GM19468 (cell line): ENCODE measurements around the gene STXBP1.
A peak's percentile ranks its signal among the peaks of the same experiment; 100 is the strongest.

Experiments used
- ATAC-seq: cut with Tn5 transposase; IDR thresholded peaks from one replicate; pipeline ENCODE4 v1.9.1; 2021; ENCODE audit warnings: mild to moderate bottlenecking, moderate library complexity, moderate number of reproducible peaks; ENCODE audit not compliant: unreplicated experiment; ENCODE audit errors: extremely low read depth

Gene STXBP1

DNA sequence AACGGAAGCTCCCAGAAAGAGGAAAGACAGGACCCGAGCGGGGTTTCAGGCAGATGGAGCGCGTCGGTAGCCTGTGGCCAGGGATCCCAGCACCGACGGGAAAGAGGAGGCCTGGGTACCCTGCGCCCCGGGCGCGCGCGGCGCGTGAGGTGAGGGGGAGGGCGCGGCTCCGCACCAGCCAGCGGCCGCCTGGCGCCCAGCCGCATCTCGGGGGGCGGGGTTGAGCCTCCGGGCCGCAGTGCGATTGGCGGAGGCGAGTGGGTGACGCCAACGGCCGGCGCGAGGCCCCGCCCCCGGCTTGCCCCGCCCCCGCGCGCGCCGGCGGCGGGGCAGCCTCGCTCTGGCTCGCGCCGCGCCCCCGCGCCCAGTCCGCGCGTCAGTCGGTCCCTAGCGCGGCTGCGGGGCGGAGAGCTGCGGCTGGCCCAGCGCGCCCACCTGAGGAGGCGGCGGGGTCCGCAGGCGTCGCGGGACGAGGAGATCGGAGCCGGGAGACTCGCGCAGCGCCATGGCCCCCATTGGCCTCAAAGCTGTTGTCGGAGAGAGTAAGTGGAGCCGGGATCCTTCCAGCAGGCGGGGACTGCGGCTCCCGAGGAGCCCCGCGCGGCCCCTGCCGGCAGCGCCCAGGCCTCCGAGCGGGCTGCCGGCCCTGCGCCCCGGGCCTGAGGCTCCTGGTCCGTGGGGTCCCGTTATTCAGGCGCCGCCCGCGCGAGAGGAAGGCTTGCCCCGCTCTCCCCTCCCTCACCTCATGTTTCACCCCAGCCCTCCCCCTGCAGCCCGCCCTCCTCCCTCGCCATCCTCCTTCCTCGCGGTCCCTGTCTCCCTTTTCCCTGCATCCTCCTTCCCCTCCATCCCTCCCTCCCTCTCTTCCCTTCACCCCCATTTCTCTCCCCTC is at the start of gene STXBP1:
Gene STXBP1, plus strand, starts transcription at position 379 of the 892 bp plus-strand sequence. Its CDS starts 127 bp downstream, at position 506.
- ATAC-seq, result peak; percentile 77

DNA sequence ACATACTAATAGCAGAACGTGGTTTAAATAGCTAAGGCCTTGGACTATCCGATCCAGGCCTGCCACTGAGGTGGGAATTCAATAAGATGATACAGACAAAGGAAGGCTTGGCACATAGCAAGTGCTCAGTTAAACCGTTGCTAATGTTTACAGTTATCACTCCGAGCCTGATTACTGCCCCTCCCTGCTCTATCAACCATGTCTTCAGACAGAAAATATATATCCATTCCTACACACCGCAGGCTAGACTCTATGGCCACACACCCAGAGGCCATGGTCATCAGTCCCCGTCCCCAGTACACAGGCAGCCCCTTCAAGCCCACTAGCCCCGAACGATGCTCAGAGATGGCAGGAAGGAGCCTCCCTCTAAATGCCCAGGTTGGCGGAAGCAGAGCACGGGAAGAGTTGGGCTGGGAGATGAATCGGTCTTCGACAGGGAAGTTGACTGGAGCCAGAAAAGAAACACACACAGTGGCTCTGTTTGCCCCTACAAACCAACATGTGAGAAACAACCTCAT is 49.7 kb upstream of the STXBP1 start:
- no peak for ATAC-seq

DNA sequence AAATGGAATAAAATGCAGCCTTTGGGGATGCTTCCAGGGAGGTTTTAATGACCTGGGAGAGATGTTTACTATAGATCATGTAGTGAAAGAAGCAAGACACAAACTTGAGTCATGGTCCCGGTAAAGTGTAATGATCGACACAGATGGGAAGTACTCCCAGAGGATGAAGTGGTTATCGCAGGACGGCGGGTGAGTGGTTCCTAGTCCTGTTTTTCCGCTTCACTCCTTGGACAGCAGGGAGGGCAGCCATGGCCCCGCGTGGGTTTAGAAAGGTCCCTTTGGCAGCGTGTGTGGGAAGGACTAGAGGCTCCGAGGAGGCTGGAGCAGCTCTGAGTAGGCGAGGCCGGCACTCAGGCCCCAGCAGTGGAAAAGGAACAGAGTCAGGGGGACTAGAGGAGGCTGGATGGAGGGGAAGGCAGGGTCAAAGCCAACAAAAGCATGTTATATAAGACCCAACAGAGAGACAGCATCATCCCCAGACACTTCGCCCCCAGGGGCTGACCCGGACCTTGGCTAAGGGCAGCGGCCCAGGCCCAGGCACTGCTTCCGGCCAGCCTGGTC is 49.2 kb upstream of the STXBP1 start:
- no peak for ATAC-seq

DNA sequence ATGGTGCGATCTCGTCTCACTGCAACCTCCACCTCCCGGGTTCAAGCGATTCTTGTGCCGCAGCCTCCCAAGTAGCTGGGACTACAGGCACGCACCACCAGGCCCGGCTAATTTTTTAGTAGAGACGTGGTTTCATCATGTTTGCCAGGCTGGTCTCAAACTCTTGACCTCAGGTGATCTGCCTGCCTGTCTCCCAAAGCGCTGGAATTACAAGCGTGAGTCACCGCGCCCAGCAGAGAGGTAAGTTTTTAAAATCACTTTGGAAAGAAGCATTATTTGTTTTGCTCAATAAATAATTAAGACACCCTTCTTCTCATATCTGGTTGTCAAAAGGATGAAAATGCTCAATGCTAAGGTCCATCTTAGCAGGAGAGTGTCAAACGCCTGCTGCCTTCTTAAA is 48.5 kb upstream of the STXBP1 start:
- ATAC-seq, result no peak

DNA sequence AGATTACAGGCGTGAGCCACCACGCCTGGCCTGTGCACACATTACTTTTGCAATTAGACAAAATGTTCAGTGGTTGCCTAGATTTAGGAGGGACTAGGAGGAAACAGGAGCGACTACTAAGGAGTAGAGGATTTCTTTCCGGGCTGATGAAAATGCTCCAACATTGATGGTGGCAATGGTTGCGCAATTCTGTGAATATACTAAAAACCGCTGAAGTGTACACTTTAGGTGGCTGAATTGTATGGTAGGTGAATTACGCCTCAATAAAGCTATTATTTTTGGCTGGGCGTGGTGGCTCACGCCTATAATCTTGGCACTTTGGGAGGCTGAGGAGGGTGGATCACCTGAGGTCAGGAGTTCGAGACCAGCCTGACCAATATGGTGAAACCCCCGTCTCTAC is 46.8 kb upstream of the STXBP1 start:
- ATAC-seq, result no peak

DNA sequence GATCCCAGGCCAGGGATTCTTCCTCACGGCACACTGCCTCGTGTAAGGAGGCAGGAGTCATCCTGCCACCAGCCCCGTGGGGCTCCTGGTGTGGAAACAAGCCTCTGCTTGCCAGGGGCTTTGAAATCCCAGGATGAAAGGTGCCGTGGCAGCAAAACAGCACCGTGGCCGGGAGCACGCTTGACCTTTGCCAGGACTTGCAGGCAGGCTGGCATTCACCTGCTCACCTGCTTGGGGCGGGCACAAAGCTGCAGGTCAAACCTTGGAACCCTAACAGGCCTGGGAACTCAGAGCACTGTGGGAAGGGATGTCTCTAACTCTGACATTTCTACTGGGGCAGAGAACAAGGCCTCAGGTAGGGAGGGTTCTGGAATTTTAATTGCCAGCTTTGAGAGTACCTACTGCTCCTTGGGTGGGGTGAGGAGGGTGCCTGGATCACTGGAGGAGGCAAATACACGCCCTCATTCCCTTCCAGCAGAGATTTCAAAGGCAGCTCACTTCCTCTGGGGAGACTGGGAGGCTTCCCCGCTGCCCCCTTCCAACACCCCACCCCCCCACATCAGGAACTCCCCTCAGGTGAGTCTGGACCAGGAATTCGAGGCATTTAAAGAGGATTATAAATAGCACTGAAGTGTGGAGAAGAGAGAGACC is 45.6 kb upstream of the STXBP1 start:
- ATAC-seq, result no peak

DNA sequence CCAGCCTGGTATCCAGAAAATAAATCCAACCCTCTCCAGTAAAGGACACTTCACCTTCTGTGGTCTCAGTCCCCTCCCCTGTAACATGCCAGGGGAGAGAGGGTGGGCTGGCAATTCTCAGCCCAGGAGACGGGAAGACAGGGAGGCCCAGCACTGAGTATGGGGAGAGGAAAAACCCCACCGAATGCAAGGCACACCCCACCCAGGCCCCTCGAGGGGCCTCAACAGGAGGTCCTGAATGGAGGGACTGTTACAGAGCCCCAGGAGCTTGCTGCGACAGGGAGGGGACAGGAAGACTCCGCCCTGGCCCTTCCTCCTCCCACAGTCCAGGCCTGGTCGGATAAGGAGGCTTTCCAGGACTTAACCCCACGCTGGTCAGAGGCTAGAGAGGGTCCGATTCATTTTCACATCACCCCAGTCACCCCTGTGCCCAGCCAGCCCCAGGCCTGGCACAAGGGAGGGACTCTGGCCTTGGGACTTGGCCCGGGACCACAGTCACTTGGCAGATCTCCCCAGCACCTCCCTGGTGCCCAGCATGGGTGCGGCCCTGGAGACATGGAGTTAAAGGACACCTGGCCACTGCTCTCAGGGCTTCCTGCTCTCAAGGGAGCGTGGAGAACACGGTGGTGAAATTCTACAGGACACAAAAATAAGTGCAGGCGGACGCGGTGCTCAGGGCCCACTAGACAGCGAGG is 44.9 kb upstream of the STXBP1 start:
- ATAC-seq, result no peak

DNA sequence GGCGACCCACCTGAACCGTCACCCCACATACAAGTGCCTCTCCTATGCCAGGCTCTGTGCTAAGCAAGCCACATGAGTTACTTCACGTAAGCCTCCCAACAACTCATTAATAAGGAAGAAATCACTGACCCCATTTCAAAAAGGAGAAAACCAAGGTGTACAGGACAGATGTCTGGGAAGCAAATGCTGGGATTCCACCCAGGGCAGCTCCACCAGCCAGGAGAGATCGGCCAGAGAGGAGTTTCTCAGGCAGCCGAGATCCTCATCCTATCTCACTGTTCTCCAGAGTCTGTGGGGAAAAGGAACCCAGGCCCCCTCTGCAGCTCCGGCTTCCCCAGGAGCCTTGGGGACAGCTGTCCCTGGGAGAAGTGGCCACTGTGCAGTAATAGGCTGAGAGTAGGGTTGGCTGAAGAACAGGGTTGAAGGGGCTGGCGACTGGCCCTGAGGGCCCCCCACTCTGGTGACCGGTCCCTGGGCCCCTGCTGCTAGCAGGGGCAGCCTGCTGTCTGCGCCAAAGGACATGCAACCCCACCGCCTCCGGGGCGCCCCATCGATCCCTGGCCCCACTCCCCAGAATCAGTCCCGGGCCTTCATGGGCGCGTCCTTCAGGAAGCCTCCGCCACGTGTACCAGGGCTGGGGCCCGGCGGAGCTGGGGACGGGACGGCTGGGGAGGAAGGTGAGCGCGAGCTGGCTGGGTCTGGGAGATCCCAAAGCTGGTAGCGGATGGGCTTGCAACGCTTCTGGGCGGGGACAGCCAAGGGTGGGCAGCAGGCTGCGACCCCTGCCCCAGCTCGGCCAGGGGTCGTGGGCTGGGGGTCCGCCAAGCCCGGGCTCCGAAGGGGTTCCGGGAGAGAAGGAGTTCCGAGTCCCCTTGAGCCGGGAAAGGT is 44.1 kb upstream of the STXBP1 start:
- no peak for ATAC-seq

DNA sequence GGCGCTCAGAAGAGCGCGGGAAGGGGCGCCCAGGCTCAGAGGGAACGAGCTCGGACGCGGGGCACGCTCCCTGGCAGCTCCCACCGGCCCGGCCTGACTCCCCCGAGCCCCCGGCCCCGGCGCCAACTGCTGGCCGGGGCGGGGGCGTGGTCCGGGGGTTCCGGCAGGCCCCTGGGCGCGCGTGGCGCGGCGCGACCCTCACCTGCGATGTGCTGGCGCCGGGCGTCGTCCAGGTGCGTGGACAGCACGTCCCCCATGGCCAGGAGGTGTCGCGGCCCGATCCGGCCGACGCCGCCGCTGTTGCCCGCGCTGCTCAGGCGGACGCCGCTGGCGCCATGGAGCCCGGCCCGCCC is 43.5 kb upstream of the STXBP1 start:
- no peak for ATAC-seq

DNA sequence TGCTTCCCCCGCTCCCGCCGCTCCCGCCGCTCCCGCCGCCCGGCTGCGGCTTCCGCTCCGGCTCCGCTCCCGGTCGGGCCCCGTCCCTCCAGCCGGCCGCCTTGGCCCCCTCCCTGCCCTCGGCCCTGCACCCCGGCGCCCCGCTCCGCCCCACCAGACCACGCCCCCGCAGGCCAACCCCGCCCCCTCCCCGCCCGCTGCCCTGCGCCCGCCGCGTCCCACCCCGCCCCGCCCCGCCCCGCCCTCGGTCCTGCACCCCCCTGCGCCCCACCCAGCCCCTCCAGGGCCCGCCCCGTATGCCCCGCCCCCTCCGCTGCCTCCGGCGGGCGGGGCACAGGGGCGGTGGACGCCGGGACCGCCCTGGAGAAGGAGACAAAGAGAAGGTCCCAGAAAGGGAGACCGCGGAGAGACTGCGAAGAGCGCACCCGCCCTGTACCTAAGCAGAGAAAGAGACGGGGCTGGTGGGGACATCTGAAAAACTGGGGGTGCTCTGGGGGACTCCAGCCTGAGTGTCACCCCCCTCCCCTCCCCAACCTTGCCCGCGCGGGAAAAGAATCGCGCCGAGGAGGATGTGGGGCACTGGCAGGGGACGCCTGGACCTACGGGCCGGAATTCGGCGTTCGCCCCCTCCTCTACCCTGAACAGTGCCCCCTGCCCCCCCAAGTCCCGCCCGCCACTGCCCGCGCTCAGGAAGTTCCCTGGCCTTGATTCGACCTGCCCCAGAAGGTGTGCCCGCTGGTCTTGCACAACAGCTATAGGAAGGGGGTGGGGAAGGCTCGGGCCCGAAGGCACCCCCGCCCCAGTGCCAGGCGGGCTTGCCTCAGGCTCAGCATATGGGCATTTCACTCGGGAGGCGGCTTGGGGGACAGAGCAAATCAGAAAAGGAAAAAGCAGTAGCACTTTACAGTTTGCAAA is 42.8 kb upstream of the STXBP1 start:
- no peak for ATAC-seq

DNA sequence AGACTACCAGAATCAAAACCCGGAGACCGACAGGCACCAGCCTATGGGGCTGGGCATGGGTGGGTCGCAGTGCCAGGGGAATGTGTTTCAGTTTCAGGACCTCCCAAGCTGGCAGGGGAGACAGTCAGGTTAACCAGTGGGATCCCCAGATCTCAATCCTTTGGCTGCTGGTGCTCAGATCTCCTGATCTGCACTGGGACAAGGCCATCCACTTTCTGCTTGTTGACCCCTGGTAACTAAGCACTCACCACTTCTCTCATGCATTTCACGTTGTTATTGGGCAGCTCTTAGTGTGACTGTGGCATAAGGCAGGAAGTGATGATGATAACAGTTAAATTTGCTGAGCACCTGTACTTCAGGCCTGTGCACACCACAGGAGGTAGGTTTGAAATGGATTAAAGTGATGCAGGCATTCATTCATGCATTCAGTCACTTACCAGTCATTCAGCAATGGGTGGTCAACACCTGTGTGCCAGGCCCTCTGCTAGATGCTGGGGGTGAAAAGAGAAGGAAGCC is 42.1 kb upstream of the STXBP1 start:
- ATAC-seq, result no peak

DNA sequence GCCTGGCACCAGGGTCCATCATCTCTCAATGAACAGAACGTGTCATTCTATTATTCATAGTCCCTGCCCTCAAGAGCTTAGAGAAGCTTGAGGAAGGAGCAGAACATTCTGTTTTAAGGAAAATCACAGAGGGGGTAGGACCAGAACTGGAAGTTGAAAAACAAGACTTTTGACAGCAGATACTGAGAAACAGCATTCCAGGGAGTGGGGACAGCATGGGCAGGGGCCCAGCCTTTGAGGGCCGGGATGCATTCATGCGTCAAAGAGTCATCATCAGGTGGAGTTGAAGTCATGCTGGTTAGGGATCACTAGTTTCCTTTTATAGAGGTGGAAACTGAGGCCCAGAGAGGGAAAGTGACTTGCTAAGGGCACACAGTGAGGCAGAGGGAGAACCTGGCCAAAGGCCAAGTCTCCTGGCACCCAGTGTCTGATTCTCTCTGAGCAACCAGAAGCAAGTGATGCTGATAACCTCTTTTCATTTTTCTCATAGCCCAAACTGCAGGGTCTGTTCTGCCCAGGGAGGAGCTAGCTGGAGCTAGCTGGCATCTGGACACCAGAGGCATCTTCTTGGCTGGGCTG is 41.5 kb upstream of the STXBP1 start:
- ATAC-seq, result no peak

DNA sequence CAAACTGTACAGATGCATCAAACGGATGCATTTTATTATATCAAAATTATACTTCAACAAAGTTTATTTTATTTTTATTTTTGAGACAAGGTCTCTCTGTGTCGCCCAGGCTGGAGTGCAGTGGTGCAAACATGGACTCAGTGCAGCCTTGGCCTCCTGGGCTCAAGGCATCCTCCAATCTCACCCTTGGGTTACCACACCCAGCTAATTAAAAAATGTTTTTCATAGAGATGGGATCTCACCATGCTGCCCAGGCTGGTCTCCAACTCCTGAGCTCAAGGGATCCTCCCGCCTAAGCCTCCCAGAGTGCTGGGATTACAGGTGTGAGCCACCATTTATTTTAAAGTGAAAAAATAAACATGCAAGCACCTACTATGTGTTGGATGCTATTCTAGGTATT is 40.1 kb upstream of the STXBP1 start:
- ATAC-seq, result no peak

DNA sequence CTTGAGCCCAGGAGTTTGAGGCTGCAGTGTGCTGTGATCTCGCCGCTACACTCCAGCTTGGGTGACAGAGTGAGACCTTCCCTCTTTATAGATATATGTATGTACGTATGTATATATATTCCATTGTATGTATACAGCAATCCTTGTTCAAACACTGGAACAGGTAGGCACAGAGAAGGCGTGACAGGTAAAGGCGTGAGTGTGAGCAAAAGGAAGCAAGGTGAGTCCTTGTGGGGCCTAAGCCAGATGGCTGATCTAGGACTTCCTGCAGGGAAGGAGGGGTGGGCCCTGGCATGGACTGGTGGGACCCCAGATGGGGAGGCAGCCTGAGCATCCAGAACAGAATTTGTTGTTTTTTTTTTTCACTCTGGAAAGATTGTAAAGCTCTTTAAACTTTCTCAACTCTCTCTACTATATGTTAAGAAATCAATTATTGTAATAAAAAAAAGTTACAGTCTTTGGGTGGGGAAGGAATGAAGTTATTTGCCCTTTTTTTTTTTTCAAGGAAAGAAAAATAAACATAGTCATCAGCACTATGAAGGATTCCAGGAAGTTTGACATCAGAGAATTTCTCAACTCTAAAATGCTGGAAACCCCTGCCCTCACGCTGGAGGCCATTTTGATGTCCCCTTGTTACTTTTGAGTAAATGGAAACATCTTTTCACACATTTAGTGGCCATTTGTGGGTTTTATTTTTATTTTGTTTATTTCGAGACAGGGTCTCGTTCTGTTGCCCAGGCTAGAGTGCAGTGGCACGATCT is 38.9 kb upstream of the STXBP1 start:
- ATAC-seq, result no peak

DNA sequence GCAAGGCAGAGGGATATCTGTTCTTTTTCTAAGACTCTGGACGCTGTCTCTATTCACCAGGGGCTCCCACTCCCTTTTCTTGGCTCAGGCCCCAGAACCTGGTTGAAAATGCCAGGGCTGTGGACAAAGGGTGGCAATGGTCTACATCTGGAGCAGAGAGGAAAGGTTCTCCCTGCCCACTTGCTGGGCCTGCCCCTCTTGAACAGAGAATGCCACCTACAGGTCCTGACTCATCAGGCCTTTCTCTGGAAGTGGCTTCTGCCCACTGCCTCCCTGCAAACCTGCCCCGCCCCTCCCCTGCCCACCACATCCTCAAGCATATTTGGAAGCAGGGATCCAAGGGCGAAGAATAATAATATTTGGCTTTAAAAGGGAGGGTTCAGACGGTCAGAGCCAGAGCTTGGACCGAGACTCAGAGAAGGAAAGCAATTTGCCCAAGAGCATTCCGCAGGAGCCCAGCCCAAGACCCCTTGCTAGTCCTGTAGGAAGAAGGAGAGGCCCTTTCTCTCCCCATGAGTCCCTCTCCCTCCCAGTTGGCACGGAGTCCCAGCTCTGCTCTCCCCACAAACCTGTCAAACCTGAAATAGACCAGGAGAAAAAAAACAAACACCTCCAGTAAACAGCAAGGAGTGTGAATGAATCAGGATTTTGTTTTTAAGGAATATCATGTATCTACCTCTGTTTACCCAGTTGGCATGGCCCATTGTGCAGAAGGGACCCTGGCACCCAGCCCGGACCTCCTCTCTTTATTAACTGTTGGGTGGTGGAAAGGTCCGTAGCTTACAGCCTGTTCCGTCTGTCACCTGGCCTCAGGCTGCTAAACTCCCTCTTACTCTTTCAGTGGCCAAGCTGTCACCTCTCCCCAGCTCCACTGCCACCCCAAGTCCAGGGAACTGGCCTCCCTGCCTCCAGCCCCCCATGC is 37.7 kb upstream of the STXBP1 start:
- ATAC-seq, result no peak
